Transverse colon (tissue), 4 donors: Measurements from ENCODE around the gene SCG3.

Source experiments
- EP300 ChIP-seq: sonication (generic); formaldehyde crosslinking; IDR thresholded peaks from one replicate; pipeline ENCODE4 v1.6.1; 2017; ENCODE audit warnings: antibody characterized with exemption, low read depth
- POLR2A ChIP-seq: fragments of 450-650 bp; IDR thresholded peaks from one replicate; pipeline ENCODE4 v1.6.1; 2016; ENCODE audit warnings: antibody characterized with exemption, mild to moderate bottlenecking, moderate library complexity
- POLR2AphosphoS5 ChIP-seq, 3 donors: sonication (generic); formaldehyde crosslinking; IDR thresholded peaks; one replicate each; pipeline ENCODE4 v1.6.1; 2016; ENCODE audit warnings: antibody characterized with exemption in 3 of 3
- TF ChIP-seq, protein P1 (sequence below), 5 experiments: fragments of 200-600 bp in 3 of 5; fragments of 450-650 bp in 2 of 5; sonication (generic) in 3 of 5; IDR thresholded peaks; 1 replicate in 2 of 5; 2 replicates in 3 of 5; pipeline ENCODE4 v1.5.1; 2016 to 2017; ENCODE audit warnings: antibody characterized with exemption in 5 of 5, inconsistent platforms in 3 of 5, mild to moderate bottlenecking in 2 of 5, moderate library complexity in 1 of 5

DNA sequence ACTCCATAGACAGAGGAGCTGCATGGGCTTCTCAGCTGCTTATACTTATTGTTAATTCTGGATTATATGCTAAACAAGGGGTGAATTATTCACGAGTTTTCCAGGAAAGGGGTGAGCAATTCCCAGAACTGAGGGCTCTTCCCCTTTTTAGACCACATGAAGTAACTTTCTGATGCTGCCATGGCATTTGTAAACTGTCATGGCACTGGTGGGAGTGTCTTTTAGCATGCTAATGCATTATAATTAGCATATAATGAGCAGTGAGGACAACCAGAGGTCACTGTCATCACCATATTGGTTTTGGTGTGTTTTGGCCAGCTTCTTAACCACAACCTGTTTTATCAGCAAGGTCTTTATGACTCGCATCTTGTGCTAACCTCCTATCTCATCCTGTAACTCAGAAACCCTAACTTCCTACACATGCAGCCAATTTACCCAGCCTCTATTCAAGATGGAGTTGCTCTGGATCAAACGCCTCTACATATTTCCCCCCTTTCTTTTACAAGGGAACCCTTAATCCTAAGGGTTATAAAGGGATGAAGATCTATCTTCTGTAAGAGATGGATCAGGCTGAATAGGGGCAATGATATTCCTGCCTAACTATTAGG is 46.6 kb upstream of the SCG3 start:
- TF ChIP-seq, protein P1, sequence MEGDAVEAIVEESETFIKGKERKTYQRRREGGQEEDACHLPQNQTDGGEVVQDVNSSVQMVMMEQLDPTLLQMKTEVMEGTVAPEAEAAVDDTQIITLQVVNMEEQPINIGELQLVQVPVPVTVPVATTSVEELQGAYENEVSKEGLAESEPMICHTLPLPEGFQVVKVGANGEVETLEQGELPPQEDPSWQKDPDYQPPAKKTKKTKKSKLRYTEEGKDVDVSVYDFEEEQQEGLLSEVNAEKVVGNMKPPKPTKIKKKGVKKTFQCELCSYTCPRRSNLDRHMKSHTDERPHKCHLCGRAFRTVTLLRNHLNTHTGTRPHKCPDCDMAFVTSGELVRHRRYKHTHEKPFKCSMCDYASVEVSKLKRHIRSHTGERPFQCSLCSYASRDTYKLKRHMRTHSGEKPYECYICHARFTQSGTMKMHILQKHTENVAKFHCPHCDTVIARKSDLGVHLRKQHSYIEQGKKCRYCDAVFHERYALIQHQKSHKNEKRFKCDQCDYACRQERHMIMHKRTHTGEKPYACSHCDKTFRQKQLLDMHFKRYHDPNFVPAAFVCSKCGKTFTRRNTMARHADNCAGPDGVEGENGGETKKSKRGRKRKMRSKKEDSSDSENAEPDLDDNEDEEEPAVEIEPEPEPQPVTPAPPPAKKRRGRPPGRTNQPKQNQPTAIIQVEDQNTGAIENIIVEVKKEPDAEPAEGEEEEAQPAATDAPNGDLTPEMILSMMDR (IDR thresholded peaks at IDR 0.05) = no peak
- TF ChIP-seq EP300 = no peak
- no peak for TF ChIP-seq POLR2A
- no peak for TF ChIP-seq POLR2AphosphoS5 (IDR thresholded peaks at IDR 0.05)
